SU-DHL-6 (cell line): ENCODE measurements around the gene RCAN2.
"Not testable (repeated sequence)": the region's sequence is repeated elsewhere in the genome, so short reads cannot be mapped to it uniquely, and the experiment has no call there.

ENCODE experiments used
- H2AFZ ChIP-seq: fragments of 200-600 bp; sonication (generic); 2 replicates; pipeline ENCODE4 v1.6.1; 2014; ENCODE audit warnings: low read depth, mild to moderate bottlenecking, moderate library complexity, mixed read lengths, antibody characterized with exemption, low read length; ENCODE audit not compliant: severe bottlenecking
- H3F3A ChIP-seq: fragments of 200-600 bp; shearing (Covaris generic); 2 replicates; pipeline ENCODE4 v1.6.0; 2016; ENCODE audit warnings: antibody characterized with exemption, mild to moderate bottlenecking; ENCODE audit not compliant: insufficient read depth
- H3K27ac ChIP-seq: fragments of 200-600 bp; sonication (generic); 2 replicates; pipeline ENCODE4 v1.5.1; 2016; ENCODE audit warnings: low read depth, mild to moderate bottlenecking, low read length, moderate library complexity, mixed read lengths
- H3K27me3 ChIP-seq: fragments of 200-600 bp; sonication (generic), shearing (Covaris generic); 2 replicates; pipeline ENCODE4 v1.6.0; 2014; ENCODE audit warnings: mild to moderate bottlenecking, low read length
- H3K36me3 ChIP-seq: fragments of 200-600 bp; sonication (generic); 2 replicates; pipeline ENCODE4 v1.6.1; 2014; ENCODE audit warnings: mild to moderate bottlenecking, low read length, mixed read lengths
- H3K4me2 ChIP-seq: fragments of 300-600, 200-600 bp; shearing (Covaris generic), sonication (generic); 2 replicates; pipeline ENCODE4 v1.6.0; 2014; ENCODE audit warnings: low read length, low read depth, mild to moderate bottlenecking; ENCODE audit not compliant: poor library complexity, severe bottlenecking
- H3K4me3 ChIP-seq: fragments of 200-600 bp; sonication (generic); 2 replicates; pipeline ENCODE4 v1.5.1; 2014; ENCODE audit warnings: antibody characterized with exemption, low read length, mild to moderate bottlenecking, mixed read lengths; ENCODE audit not compliant: insufficient read depth, poor library complexity, severe bottlenecking
- H3K79me2 ChIP-seq: fragments of 200-600 bp; sonication (generic); 2 replicates; pipeline ENCODE4 v1.6.1; 2014; ENCODE audit warnings: mild to moderate bottlenecking, low read length, moderate library complexity; ENCODE audit not compliant: insufficient read depth
- H3K9ac ChIP-seq: fragments of 200-600 bp; sonication (generic); 2 replicates; pipeline ENCODE4 v1.7.0; 2014; ENCODE audit warnings: mild to moderate bottlenecking, low read length
- H3K9me2 ChIP-seq: fragments of 200-600 bp; sonication (generic); replicated peaks from 2 replicates; pipeline ENCODE4 v1.6.1; 2014; ENCODE audit warnings: low read length; ENCODE audit not compliant: insufficient read depth
- H3K9me3 ChIP-seq: fragments of 200-600 bp; sonication (generic); 2 replicates; pipeline ENCODE4 v1.6.1; 2014; ENCODE audit warnings: low read length, mixed read lengths; ENCODE audit not compliant: insufficient read depth
- H4K20me1 ChIP-seq: fragments of 200-600 bp; sonication (generic); 2 replicates; pipeline ENCODE4 v1.6.1; 2014; ENCODE audit warnings: low read depth, mild to moderate bottlenecking, antibody characterized with exemption, low read length, moderate library complexity, mixed read lengths
- CTCF ChIP-seq: fragments of 200-600 bp; sonication (generic); IDR thresholded peaks from one replicate; pipeline ENCODE4 v1.5.1; 2017; ENCODE audit warnings: antibody characterized with exemption, mild to moderate bottlenecking, low read length, moderate library complexity; ENCODE audit not compliant: insufficient read depth, poor library complexity, severe bottlenecking
- EZH2phosphoT487 ChIP-seq: fragments of 200-600 bp; sonication (generic), shearing (Covaris generic); conservative IDR thresholded peaks from 2 replicates; pipeline ENCODE4 v1.6.1; 2018; ENCODE audit warnings: mild to moderate bottlenecking, antibody characterized with exemption, low read length, moderate library complexity, mixed read lengths

Gene RCAN2

GRCh38 chr6:46338131-46338530 is 153.1 kb downstream of the RCAN2 start:
- Histone ChIP-seq H3K79me2 (no peaks in the 10 kb centered on the region), H3K4me2 (no peak overlapping the region), H3F3A (no peaks in the 10 kb centered on the region), H3K4me3 (no peak overlapping the region), H3K36me3 (no peaks in the 10 kb centered on the region), H3K9me2 (no peaks in the 10 kb centered on the region), H4K20me1 (no peaks in the 10 kb centered on the region), H3K9me3 (no peaks in the 10 kb centered on the region), H3K9ac (no peak overlapping the region), H2AFZ (no peak overlapping the region), H3K27me3 (no peaks in the 10 kb centered on the region), H3K27ac (no peak overlapping the region)
- TF ChIP-seq CTCF: no peak
- TF ChIP-seq EZH2phosphoT487: no peak

- no peak overlapping the region for H2AFZ ChIP-seq
- no peaks in the 10 kb centered on the region for H3K9me2 ChIP-seq
- no peak overlapping the region for H3K4me3 ChIP-seq
- H3K36me3 ChIP-seq: no peaks in the 10 kb centered on the region
- no peak overlapping the region for H3K4me2 ChIP-seq
- no peaks in the 10 kb centered on the region for H3K79me2 ChIP-seq
- TF ChIP-seq CTCF (no peak), EZH2phosphoT487 (no peak)
- no peaks in the 10 kb centered on the region for H3F3A ChIP-seq
- no peaks in the 10 kb centered on the region for H3K9me3 ChIP-seq
- no peaks in the 10 kb centered on the region for H4K20me1 ChIP-seq
- H3K27me3 ChIP-seq: no peaks in the 10 kb centered on the region
- H3K9ac ChIP-seq: no peak overlapping the region
- H3K27ac ChIP-seq: no peak overlapping the region
Observed at GRCh38 chr6:46334442-46334841, 156.8 kb downstream of the RCAN2 start.

- Histone ChIP-seq H3K27me3 (no peaks in the 10 kb centered on the region), H3K9me2 (no peaks in the 10 kb centered on the region), H3K27ac (no peak overlapping the region), H3K79me2 (no peaks in the 10 kb centered on the region), H3K9me3 (no peaks in the 10 kb centered on the region), H3F3A (no peaks in the 10 kb centered on the region), H3K36me3 (no peaks in the 10 kb centered on the region), H3K9ac (no peak overlapping the region), H3K4me2 (no peak overlapping the region), H4K20me1 (no peaks in the 10 kb centered on the region), H2AFZ (no peak overlapping the region), H3K4me3 (no peak overlapping the region)
- no peak for TF ChIP-seq EZH2phosphoT487
- TF ChIP-seq CTCF: no peak
Observed at GRCh38 chr6:46333481-46333880, 157.8 kb downstream of the RCAN2 start.

GRCh38 chr6:46332448-46332847 is 158.8 kb downstream of the RCAN2 start:
- H3K4me3 ChIP-seq, H3K9me3 ChIP-seq, H3K79me2 ChIP-seq, H3K9me2 ChIP-seq, H3K9ac ChIP-seq, H4K20me1 ChIP-seq, H3K4me2 ChIP-seq, H3K36me3 ChIP-seq, H2AFZ ChIP-seq, H3K27ac ChIP-seq, H3K27me3 ChIP-seq, H3F3A ChIP-seq: not testable (repeated sequence)
